Right atrium auricular region (tissue), 2 donors: ENCODE results near the gene MEIS3. TPM values are rescaled to one million over a fixed set of nuclear protein-coding genes. Genes with fewer than 3 reads are reported as not detected.

Experiments used
- DNase-seq: peaks from one replicate; pipeline ENCODE4 v3.0.0-alpha.2; 2019; ENCODE audit warnings: low spot score
- H3K27ac ChIP-seq, 2 donors: fragments of 200-600 bp; sonication (generic); 1 replicate in 1 of 2; 2 replicates in 1 of 2; pipeline ENCODE4 v1.5.1; 2016 to 2019
- H3K27me3 ChIP-seq, 2 donors: fragments of 200-600 bp; sonication (generic); one replicate each; pipeline versions ENCODE4 v1.5.1 to v1.6.0; 2017 to 2019
- H3K36me3 ChIP-seq: fragments of 200-600 bp; sonication (generic); one replicate; pipeline ENCODE4 v1.5.1; 2016
- H3K4me1 ChIP-seq, 2 donors: fragments of 200-600 bp; sonication (generic); one replicate each; pipeline versions ENCODE4 v1.5.1 to v1.6.0; 2017 to 2019
- H3K4me3 ChIP-seq, 2 donors: fragments of 200-600 bp; sonication (generic); 1 replicate in 1 of 2; 2 replicates in 1 of 2; pipeline ENCODE4 v1.5.1; 2017 to 2019; ENCODE audit warnings: mild to moderate bottlenecking in 1 of 2, moderate library complexity in 1 of 2
- H3K9me3 ChIP-seq, 2 donors: fragments of 200-600 bp; sonication (generic); one replicate each; pipeline ENCODE4 v1.5.1; 2019
- CTCF ChIP-seq, 2 donors: fragments of 200-600 bp; sonication (generic); IDR thresholded peaks; one replicate each; pipeline ENCODE4 v1.5.1; 2019; ENCODE audit warnings: antibody characterized with exemption in 2 of 2
- total RNA-seq, 2 donors: library from RNA; depleted of rRNA; stranded (reverse); fragments of >200 nt; gene quantifications; one replicate each; pipeline ENCODE4 v1.1.0, GENCODE V29; 2016

The MEIS3 gene
- total RNA-seq, 2 donors from 2014 or later, result 6.3 to 9.2 TPM

GRCh38 chr19:47377801-47378200 is 41.5 kb downstream of the MEIS3 start:
- TF ChIP-seq CTCF (IDR thresholded peaks at IDR 0.05), result no peak
- no peaks in the 10 kb centered on the region for H3K27me3 ChIP-seq
- H3K4me3 ChIP-seq, result no peak overlapping the region
- H3K27ac ChIP-seq, result peak overlapping the region; percentile 80 to 85
- no peak for DNase-seq
- H3K36me3 ChIP-seq, result peaks cover 78% of the 10 kb centered on the region
- no peaks in the 10 kb centered on the region for H3K9me3 ChIP-seq
- peaks cover 0 to 7% of the 10 kb centered on the region in 2 donors for H3K4me1 ChIP-seq

GRCh38 chr19:47377208-47377701 is 42.1 kb downstream of the MEIS3 start:
- H3K4me1 ChIP-seq, result peaks cover 0 to 7% of the 10 kb centered on the region in 2 donors
- TF ChIP-seq CTCF (IDR thresholded peaks at IDR 0.05), result no peak
- H3K27me3 ChIP-seq, result no peaks in the 10 kb centered on the region
- H3K36me3 ChIP-seq, result peaks cover 81% of the 10 kb centered on the region
- peak overlapping the region; percentile 80 to 85 for H3K27ac ChIP-seq
- no peaks in the 10 kb centered on the region for H3K9me3 ChIP-seq
- no peak for DNase-seq
- no peak overlapping the region for H3K4me3 ChIP-seq

GRCh38 chr19:47376589-47377144 is 42.7 kb downstream of the MEIS3 start:
- Histone ChIP-seq H3K9me3 (no peaks in the 10 kb centered on the region), H3K4me1 (peaks cover 0 to 7% of the 10 kb centered on the region in 2 donors), H3K4me3 (no peak overlapping the region), H3K27me3 (no peaks in the 10 kb centered on the region), H3K27ac (peak overlapping the region; percentile 80 to 85), H3K36me3 (peaks cover 81% of the 10 kb centered on the region)
- no peak for TF ChIP-seq CTCF (IDR thresholded peaks at IDR 0.05)
- DNase-seq, result no peak

GRCh38 chr19:47375694-47376588 is 43.4 kb downstream of the MEIS3 start:
- Histone ChIP-seq H3K9me3 (no peaks in the 10 kb centered on the region), H3K4me1 (peaks cover 0 to 7% of the 10 kb centered on the region in 2 donors), H3K36me3 (peaks cover 81% of the 10 kb centered on the region), H3K27me3 (no peaks in the 10 kb centered on the region), H3K27ac (peak overlapping the region in 1 of 2 donors; percentile 85), H3K4me3 (no peak overlapping the region)
- DNase-seq, result no peak
- no peak for TF ChIP-seq CTCF (IDR thresholded peaks at IDR 0.05)

- H3K27me3 ChIP-seq, result no peaks in the 10 kb centered on the region
- peaks cover 79% of the 10 kb centered on the region for H3K36me3 ChIP-seq
- TF ChIP-seq CTCF (IDR thresholded peaks at IDR 0.05), result no peak
- H3K4me1 ChIP-seq, result peaks cover 0 to 7% of the 10 kb centered on the region in 2 donors
- no peak overlapping the region for H3K27ac ChIP-seq
- DNase-seq, result no peak
- no peak overlapping the region for H3K4me3 ChIP-seq
- H3K9me3 ChIP-seq, result no peaks in the 10 kb centered on the region
These were observed 44.2 kb downstream of the MEIS3 start for GRCh38 chr19:47374876-47375693.
